Neural cell (in vitro differentiated cells): ENCODE measurements around the gene ADCK2. TPM values are rescaled to one million over a fixed set of nuclear protein-coding genes. Genes with fewer than 3 reads are reported as not detected.

Experiments used
- H2AFZ ChIP-seq: fragments of 200-600, 300-800 bp; sonication (generic), shearing (Covaris generic); 2 replicates; pipeline ENCODE4 v1.6.0; 2014; ENCODE audit warnings: low read depth, mild to moderate bottlenecking, antibody characterized with exemption, low read length, moderate library complexity
- H3F3A ChIP-seq: fragments of 200-600 bp; shearing (Covaris generic); 2 replicates; pipeline ENCODE4 v1.6.1; 2016; ENCODE audit warnings: mild to moderate bottlenecking, moderate library complexity, mixed read lengths, antibody characterized with exemption, low read length; ENCODE audit not compliant: insufficient read depth, poor library complexity, severe bottlenecking
- H3K27ac ChIP-seq: fragments of 200-600, 300-800 bp; sonication (generic), shearing (Covaris generic); 2 replicates; pipeline ENCODE4 v1.5.1; 2014; ENCODE audit warnings: mild to moderate bottlenecking, low read length, moderate library complexity
- H3K27me3 ChIP-seq: fragments of 300-800, 200-600 bp; sonication (generic), shearing (Covaris generic); 2 replicates; pipeline ENCODE4 v1.6.0; 2014; ENCODE audit warnings: mild to moderate bottlenecking, low read depth, low read length, moderate library complexity; ENCODE audit not compliant: insufficient read depth
- H3K36me3 ChIP-seq: fragments of 300-800, 200-600 bp; sonication (generic), shearing (Covaris generic); 2 replicates; pipeline ENCODE4 v1.5.1; 2014; ENCODE audit warnings: mild to moderate bottlenecking, antibody characterized with exemption, low read length, moderate library complexity; ENCODE audit not compliant: insufficient read depth
- H3K4me2 ChIP-seq: fragments of 300-800, 200-600 bp; sonication (generic), shearing (Covaris generic); 2 replicates; pipeline ENCODE4 v1.6.0; 2014; ENCODE audit warnings: mild to moderate bottlenecking, low read length
- H3K4me3 ChIP-seq: fragments of 300-800, 200-600 bp; sonication (generic), shearing (Covaris generic); 2 replicates; pipeline ENCODE4 v1.5.1; 2014; ENCODE audit warnings: mild to moderate bottlenecking, low read length, moderate library complexity
- H3K79me2 ChIP-seq: fragments of 200-600 bp; shearing (Covaris generic); replicated peaks from 2 replicates; pipeline ENCODE4 v1.6.0; 2014; ENCODE audit warnings: mild to moderate bottlenecking, low read length, moderate library complexity; ENCODE audit not compliant: insufficient read depth
- H3K9ac ChIP-seq: fragments of 300-800, 200-600 bp; sonication (generic), shearing (Covaris generic); 2 replicates; pipeline ENCODE4 v1.6.1; 2016; ENCODE audit warnings: mild to moderate bottlenecking, low read length, mixed read lengths
- H3K9me2 ChIP-seq: fragments of 200-600 bp; shearing (Covaris generic); 2 replicates; pipeline ENCODE4 v1.6.1; 2016; ENCODE audit warnings: mild to moderate bottlenecking, low read length, mixed read lengths; ENCODE audit not compliant: insufficient read depth
- H3K9me3 ChIP-seq: fragments of 200-600, 300-800 bp; sonication (generic), shearing (Covaris generic); 2 replicates; pipeline ENCODE4 v1.6.1; 2016; ENCODE audit warnings: mild to moderate bottlenecking, mixed run types, low read length, moderate library complexity, mixed read lengths
- H4K20me1 ChIP-seq: fragments of 200-600 bp; shearing (Covaris generic); 2 replicates; pipeline ENCODE4 v1.6.1; 2016; ENCODE audit warnings: mild to moderate bottlenecking, mixed run types; ENCODE audit not compliant: insufficient read depth
- EP300 ChIP-seq: fragments of 450-650 bp; conservative IDR thresholded peaks from 2 replicates; pipeline ENCODE4 v1.6.1; 2014; ENCODE audit warnings: antibody characterized with exemption, mild to moderate bottlenecking, moderate library complexity; ENCODE audit not compliant: poor library complexity, severe bottlenecking
- EZH2 ChIP-seq: fragments of 200-600, 300-800 bp; shearing (Covaris generic), sonication (generic); IDR thresholded peaks from 2 replicates; pipeline ENCODE4 v1.6.1; 2014; ENCODE audit warnings: antibody characterized with exemption, low read length, borderline replicate concordance, mild to moderate bottlenecking; ENCODE audit not compliant: insufficient read depth, poor library complexity, severe bottlenecking
- MXI1 ChIP-seq: fragments of 450-650 bp; conservative IDR thresholded peaks from 2 replicates; pipeline ENCODE4 v1.6.1; 2014; ENCODE audit warnings: antibody characterized with exemption, mild to moderate bottlenecking; ENCODE audit not compliant: poor library complexity, severe bottlenecking
- POLR2AphosphoS5 ChIP-seq: IDR thresholded peaks from 2 replicates; pipeline ENCODE4 v1.6.1; 2012
- RAD21 ChIP-seq: fragments of 450-650 bp; conservative IDR thresholded peaks from 2 replicates; pipeline ENCODE4 v1.6.1; 2014; ENCODE audit warnings: antibody characterized with exemption, mild to moderate bottlenecking, moderate library complexity
- REST ChIP-seq: IDR thresholded peaks from 2 replicates; pipeline ENCODE4 v1.6.1; 2012; ENCODE audit warnings: borderline replicate concordance
- SMC3 ChIP-seq: fragments of 450-650 bp; conservative IDR thresholded peaks from 2 replicates; pipeline ENCODE4 v1.6.1; 2014; ENCODE audit warnings: antibody characterized with exemption, mild to moderate bottlenecking, moderate library complexity; ENCODE audit not compliant: poor library complexity
- TAF1 ChIP-seq: IDR thresholded peaks from 2 replicates; pipeline ENCODE4 v1.6.1; 2012; ENCODE audit warnings: low read depth
- polyA plus RNA-seq: library from polyadenylated mRNA; depleted of rRNA; stranded (reverse); fragments of >200 nt; gene quantifications from 2 replicates; pipeline ENCODE4 v1.2.3, GENCODE V29; 2014
- TF ChIP-seq, protein P1 (sequence below): fragments of 450-650 bp; IDR thresholded peaks from 2 replicates; pipeline ENCODE4 v1.5.1; 2014; ENCODE audit warnings: antibody characterized with exemption, mild to moderate bottlenecking, moderate library complexity; ENCODE audit not compliant: poor library complexity, severe bottlenecking

ADCK2 gene
- polyA plus RNA-seq, 1 donor from 2014 or later: 20.2 TPM

DNA sequence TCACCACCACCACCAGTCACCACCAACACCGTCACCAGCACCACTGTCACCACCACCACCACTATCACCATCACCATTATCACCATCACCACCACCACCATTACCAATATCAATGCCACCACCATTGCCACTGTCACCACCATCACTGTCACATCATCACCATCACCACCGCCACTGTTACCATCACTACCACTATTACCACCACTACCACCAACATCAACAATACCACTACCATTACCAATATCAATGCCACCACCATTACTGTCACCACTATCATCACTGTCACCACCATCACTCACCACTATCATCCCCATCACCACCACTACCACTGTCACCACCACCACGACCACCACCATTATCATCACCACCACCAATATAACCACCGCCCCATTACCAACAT lies 18.1 kb upstream of the ADCK2 start:
- no peaks in the 10 kb centered on the region for H3K9me3 ChIP-seq
- no peaks in the 10 kb centered on the region for H3K9me2 ChIP-seq
- H3K4me2 ChIP-seq: no peak overlapping the region
- H3K79me2 ChIP-seq: no peaks in the 10 kb centered on the region
- H3K4me3 ChIP-seq: no peak overlapping the region
- H4K20me1 ChIP-seq: no peaks in the 10 kb centered on the region
- H3K36me3 ChIP-seq: no peaks in the 10 kb centered on the region
- H3K27ac ChIP-seq: no peak overlapping the region
- no peak overlapping the region for H3K9ac ChIP-seq
- TF ChIP-seq REST (no peak), EZH2 (no peak), MXI1 (no peak), RAD21 (no peak), POLR2AphosphoS5 (no peak), SMC3 (no peak), TAF1 (no peak), EP300 (no peak)
- TF ChIP-seq, protein P1, sequence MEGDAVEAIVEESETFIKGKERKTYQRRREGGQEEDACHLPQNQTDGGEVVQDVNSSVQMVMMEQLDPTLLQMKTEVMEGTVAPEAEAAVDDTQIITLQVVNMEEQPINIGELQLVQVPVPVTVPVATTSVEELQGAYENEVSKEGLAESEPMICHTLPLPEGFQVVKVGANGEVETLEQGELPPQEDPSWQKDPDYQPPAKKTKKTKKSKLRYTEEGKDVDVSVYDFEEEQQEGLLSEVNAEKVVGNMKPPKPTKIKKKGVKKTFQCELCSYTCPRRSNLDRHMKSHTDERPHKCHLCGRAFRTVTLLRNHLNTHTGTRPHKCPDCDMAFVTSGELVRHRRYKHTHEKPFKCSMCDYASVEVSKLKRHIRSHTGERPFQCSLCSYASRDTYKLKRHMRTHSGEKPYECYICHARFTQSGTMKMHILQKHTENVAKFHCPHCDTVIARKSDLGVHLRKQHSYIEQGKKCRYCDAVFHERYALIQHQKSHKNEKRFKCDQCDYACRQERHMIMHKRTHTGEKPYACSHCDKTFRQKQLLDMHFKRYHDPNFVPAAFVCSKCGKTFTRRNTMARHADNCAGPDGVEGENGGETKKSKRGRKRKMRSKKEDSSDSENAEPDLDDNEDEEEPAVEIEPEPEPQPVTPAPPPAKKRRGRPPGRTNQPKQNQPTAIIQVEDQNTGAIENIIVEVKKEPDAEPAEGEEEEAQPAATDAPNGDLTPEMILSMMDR: no peak
- H2AFZ ChIP-seq: no peak overlapping the region
- no peaks in the 10 kb centered on the region for H3F3A ChIP-seq
- no peaks in the 10 kb centered on the region for H3K27me3 ChIP-seq

GRCh38 chr7:140655511-140656408 lies 17.0 kb upstream of the ADCK2 start:
- Histone ChIP-seq H4K20me1 (no peaks in the 10 kb centered on the region), H3K9me2 (no peaks in the 10 kb centered on the region), H3K4me2 (no peak overlapping the region), H3K4me3 (no peak overlapping the region), H3F3A (no peaks in the 10 kb centered on the region), H3K9ac (no peak overlapping the region), H3K36me3 (no peaks in the 10 kb centered on the region), H3K27me3 (no peaks in the 10 kb centered on the region), H3K79me2 (no peaks in the 10 kb centered on the region), H2AFZ (no peak overlapping the region), H3K27ac (no peak overlapping the region), H3K9me3 (no peaks in the 10 kb centered on the region)
- TF ChIP-seq EP300 (no peak), SMC3 (no peak), EZH2 (no peak), MXI1 (no peak), TAF1 (no peak), RAD21 (no peak), REST (no peak)
- TF ChIP-seq, protein P1: no peak
